HG03521 (cell line): Measurements from ENCODE around the gene SYDE1.
"Not testable (repeated sequence)": the region's sequence is repeated elsewhere in the genome, so short reads cannot be mapped to it uniquely, and the experiment has no call there.

Experiments
- ATAC-seq: cut with Tn5 transposase; IDR thresholded peaks from one replicate; pipeline ENCODE4 v1.9.1; 2021; ENCODE audit warnings: mild to moderate bottlenecking, moderate library complexity; ENCODE audit not compliant: unreplicated experiment

The SYDE1 gene

GRCh38 chr19:15107061-15108010 is at the start of gene SYDE1:
Gene SYDE1, plus strand, starts transcription at chr19:15107401. Its CDS starts 33 bp downstream, at chr19:15107434.
- no peak for ATAC-seq

- no peak for ATAC-seq
These were observed 45.2 kb upstream of the SYDE1 start for GRCh38 chr19:15062036-15062435.

GRCh38 chr19:15070386-15070785 is 36.8 kb upstream of the SYDE1 start:
- not testable (repeated sequence) for ATAC-seq

- no peak for ATAC-seq
These were observed 34.1 kb upstream of the SYDE1 start for GRCh38 chr19:15072930-15073647.

- no peak for ATAC-seq
These were observed 32.8 kb upstream of the SYDE1 start for GRCh38 chr19:15074371-15074770.

GRCh38 chr19:15075806-15076205 is 31.4 kb upstream of the SYDE1 start:
- no peak for ATAC-seq

- ATAC-seq, result not testable (repeated sequence)
These were observed 27.2 kb upstream of the SYDE1 start for GRCh38 chr19:15080002-15080401.

GRCh38 chr19:15081911-15082310 is 25.3 kb upstream of the SYDE1 start, which contains the start of gene OR1I1:
Gene OR1I1, plus strand, starts transcription at chr19:15082211. Its CDS starts 4,855 bp downstream, at chr19:15087066.
- no peak for ATAC-seq

GRCh38 chr19:15087182-15087581 is 20.0 kb upstream of the SYDE1 start:
- ATAC-seq, result no peak

GRCh38 chr19:15091918-15092753 is 15.1 kb upstream of the SYDE1 start:
- no peak for ATAC-seq

GRCh38 chr19:15093001-15093400 is 14.2 kb upstream of the SYDE1 start:
- no peak for ATAC-seq

- ATAC-seq, result no peak
These were observed 11.0 kb upstream of the SYDE1 start for GRCh38 chr19:15096223-15096622.

- ATAC-seq, result not testable (repeated sequence)
These were observed 9.2 kb upstream of the SYDE1 start for GRCh38 chr19:15097980-15098379.

- ATAC-seq, result no peak
These were observed 8.7 kb upstream of the SYDE1 start for GRCh38 chr19:15098460-15098859.

GRCh38 chr19:15099017-15099582 is 8.1 kb upstream of the SYDE1 start:
- no peak for ATAC-seq

GRCh38 chr19:15101479-15102082 is 5.6 kb upstream of the SYDE1 start:
- ATAC-seq, result no peak

GRCh38 chr19:15104003-15104402 is 3.2 kb upstream of the SYDE1 start:
- no peak for ATAC-seq

- no peak for ATAC-seq
These were observed 2.8 kb upstream of the SYDE1 start for GRCh38 chr19:15104411-15104810.

GRCh38 chr19:15105044-15105443 is 2.2 kb upstream of the SYDE1 start:
- no peak for ATAC-seq
